BLaER1 (cell line): ENCODE results near the gene DLGAP1.
"Not testable (repeated sequence)": the region's sequence is repeated elsewhere in the genome, so short reads cannot be mapped to it uniquely, and the experiment has no call there.

ENCODE experiments used
- H3K27ac ChIP-seq: shearing (Covaris generic); formaldehyde crosslinking; 2 replicates; pipeline ENCODE4 v1.8.1; 2022
- H3K27me3 ChIP-seq: shearing (Covaris generic); formaldehyde crosslinking; 2 replicates; pipeline ENCODE4 v1.8.1; 2022
- H3K36me3 ChIP-seq: shearing (Covaris generic); formaldehyde crosslinking; 2 replicates; pipeline ENCODE4 v1.8.1; 2022
- H3K4me1 ChIP-seq: shearing (Covaris generic); formaldehyde crosslinking; 2 replicates; pipeline ENCODE4 v1.8.1; 2022
- H3K4me2 ChIP-seq: shearing (Covaris generic); formaldehyde crosslinking; 2 replicates; pipeline ENCODE4 v1.8.1; 2022
- H3K4me3 ChIP-seq: shearing (Covaris generic); formaldehyde crosslinking; 2 replicates; pipeline ENCODE4 v1.8.1; 2022
- H3K9ac ChIP-seq: shearing (Covaris generic); formaldehyde crosslinking; 2 replicates; pipeline ENCODE4 v1.8.1; 2022
- H3K9me3 ChIP-seq: shearing (Covaris generic); formaldehyde crosslinking; 2 replicates; pipeline ENCODE4 v1.8.1; 2022
- H4K20me1 ChIP-seq: shearing (Covaris generic); formaldehyde crosslinking; 2 replicates; pipeline ENCODE4 v1.8.1; 2022
- Cebpa-rat ChIP-seq: shearing (Covaris generic); IDR thresholded peaks from 2 replicates; pipeline ENCODE4 v1.8.1; 2022

The DLGAP1 gene

DNA sequence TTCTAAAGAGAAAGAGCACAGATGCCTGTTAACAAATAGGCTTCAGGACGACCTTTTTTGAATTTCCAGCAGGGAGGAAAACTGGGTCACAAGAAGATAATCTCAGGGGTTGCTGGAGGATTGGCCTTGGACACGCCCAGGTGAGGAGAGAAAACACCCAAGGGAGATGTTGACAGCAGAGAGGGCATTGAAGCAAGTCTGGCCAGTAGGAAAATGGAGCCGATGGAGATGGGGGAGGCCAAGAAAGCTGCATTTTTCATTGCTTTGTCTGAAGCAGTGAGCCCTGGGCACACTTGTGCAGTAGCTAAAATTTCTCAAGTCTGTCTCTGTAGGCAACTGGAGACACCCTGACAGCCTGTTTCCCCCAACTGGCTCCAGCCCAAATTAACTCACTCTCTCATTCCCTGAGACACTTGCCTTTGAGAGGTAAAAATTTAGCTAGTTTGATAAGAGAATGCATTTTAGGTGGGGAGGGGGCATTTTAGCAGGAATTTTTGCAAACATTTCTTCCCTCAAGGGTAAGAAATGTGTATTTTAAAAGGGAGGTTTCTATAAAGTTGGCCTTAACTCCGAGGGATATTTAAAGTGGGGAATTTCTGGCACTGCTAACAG, 839.6 kb downstream of the DLGAP1 start:
- peaks cover 6% of the 10 kb centered on the region for H3K4me1 ChIP-seq
- H3K27ac ChIP-seq, result no peak overlapping the region
- H3K9me3 ChIP-seq, result no peaks in the 10 kb centered on the region
- H3K4me2 ChIP-seq, result peak overlapping the region; percentile 27; the same call in 1 of the 2 replicates
- no peak for TF ChIP-seq Cebpa-rat
- no peak overlapping the region for H3K4me3 ChIP-seq
- no peaks in the 10 kb centered on the region for H4K20me1 ChIP-seq
- no peaks in the 10 kb centered on the region for H3K36me3 ChIP-seq
- no peak overlapping the region for H3K9ac ChIP-seq
- no peaks in the 10 kb centered on the region for H3K27me3 ChIP-seq

DNA sequence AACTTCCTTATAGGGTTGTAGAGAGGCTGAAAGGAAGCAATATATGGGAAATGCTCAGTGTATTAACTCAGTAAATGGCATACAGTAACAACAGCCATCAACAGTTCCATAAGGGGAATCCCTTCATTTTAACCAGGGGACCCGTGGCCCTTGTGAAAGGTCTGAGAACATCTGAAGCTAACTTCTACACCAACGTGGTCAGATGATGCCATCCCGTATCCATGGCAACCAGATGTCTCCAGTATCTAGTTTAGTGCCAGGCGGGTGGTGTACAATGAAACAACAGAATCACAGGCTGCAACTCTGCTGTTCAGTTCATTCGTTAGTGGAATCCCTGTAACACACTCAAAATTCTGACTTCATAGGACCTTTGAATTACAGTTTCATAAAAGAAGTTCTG, 842.8 kb downstream of the DLGAP1 start:
- Histone ChIP-seq H3K4me1 (peaks cover 6% of the 10 kb centered on the region), H3K36me3 (no peaks in the 10 kb centered on the region), H3K9ac (no peak overlapping the region), H3K27ac (no peak overlapping the region), H3K4me2 (no peak overlapping the region), H3K9me3 (no peaks in the 10 kb centered on the region), H3K4me3 (no peak overlapping the region), H4K20me1 (no peaks in the 10 kb centered on the region), H3K27me3 (no peaks in the 10 kb centered on the region)
- TF ChIP-seq Cebpa-rat, result no peak

DNA sequence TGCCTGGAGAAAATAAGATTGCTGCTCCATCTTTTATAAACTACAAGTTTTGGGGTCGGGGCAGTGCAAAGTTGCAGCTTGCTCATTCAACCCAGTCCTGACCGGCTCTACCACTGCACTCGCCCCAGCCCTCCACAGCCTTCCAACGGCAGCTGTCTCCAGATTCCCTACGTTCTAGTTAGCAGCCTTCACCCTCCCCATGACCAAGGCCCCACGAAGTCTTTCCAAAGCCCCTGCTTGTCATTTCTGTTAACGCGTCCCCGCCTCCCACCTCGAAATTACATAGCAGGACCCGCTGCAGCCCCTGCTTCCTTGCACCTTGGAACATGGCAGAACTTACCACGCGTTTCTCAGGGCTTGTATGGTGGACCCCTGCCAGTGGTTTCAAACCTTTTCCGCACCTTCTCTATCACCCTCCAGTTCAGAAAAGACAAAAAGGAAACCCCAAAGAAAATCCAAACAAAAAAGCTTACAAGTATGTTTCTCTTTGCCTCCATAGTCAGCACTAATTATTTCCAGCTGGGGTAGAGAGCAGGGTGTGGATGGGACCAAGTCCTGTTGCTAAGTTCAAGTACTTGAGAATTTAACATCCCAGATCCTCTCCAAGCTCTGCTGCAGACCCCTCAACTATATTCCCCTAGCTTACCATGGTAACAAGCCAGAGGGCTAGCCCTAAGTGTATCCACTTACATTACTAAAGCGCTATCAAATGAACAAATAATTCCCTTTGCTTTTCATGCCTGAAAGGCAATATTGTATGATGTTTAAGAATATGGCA, 843.6 kb downstream of the DLGAP1 start:
- Histone ChIP-seq H3K9ac (no peak overlapping the region), H4K20me1 (no peaks in the 10 kb centered on the region), H3K27ac (no peak overlapping the region), H3K27me3 (no peaks in the 10 kb centered on the region), H3K36me3 (no peaks in the 10 kb centered on the region), H3K4me1 (peaks cover 6% of the 10 kb centered on the region), H3K4me3 (no peak overlapping the region), H3K9me3 (no peaks in the 10 kb centered on the region), H3K4me2 (no peak overlapping the region)
- TF ChIP-seq Cebpa-rat, result no peak

DNA sequence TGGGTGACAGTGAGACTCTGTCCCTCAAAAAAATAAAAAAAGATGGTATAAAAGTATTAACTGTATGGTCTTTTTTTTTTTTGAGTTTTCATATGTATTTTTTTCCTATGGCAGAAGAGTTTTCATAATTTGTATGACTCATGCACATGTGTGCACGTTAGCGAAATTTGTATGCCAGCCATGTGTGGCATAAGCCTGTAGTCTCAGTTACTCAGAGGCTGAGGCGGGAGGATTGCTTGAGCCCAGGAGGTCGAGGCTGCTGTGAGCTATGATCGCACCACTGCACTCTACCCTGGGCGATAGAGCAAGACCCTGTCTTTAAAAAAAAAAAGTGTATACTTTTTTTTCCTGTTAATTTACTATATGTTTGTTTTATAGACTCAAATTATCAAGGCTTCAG, 844.3 kb downstream of the DLGAP1 start:
- no peaks in the 10 kb centered on the region for H3K36me3 ChIP-seq
- no peak for TF ChIP-seq Cebpa-rat

DNA sequence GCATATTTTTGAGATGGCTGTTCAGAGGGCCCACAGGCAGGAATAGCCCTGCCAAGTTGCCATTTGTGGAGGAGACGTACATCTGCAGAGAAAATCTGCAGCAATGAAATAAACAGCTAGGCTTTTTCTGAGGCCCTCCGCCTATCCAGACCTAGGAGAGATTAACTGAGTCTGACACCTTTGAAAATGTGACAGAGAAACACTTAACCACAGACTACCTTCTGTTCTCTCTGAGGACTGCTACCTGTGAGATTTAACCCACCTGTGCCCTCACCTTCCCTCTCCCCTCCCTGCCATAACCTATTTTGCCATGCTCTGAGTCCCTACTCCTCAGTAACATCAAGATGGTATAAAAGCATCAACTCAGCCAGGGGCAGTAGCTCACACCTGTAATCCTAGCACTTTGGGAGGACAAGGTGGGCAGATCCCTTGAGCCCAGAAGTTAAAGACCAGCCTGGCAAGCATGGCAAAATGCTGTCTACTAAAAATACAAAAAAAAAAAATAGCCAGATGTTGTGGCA, 844.9 kb downstream of the DLGAP1 start:
- Histone ChIP-seq H3K4me1 (peaks cover 14% of the 10 kb centered on the region), H3K27ac (no peak overlapping the region), H3K27me3 (no peaks in the 10 kb centered on the region), H4K20me1 (no peaks in the 10 kb centered on the region), H3K4me2 (no peak overlapping the region), H3K36me3 (no peaks in the 10 kb centered on the region), H3K9ac (no peak overlapping the region), H3K4me3 (no peak overlapping the region), H3K9me3 (no peaks in the 10 kb centered on the region)
- TF ChIP-seq Cebpa-rat, result no peak

More for the DNA sequence above, 844.3 kb downstream of the DLGAP1 start:
- Histone ChIP-seq H3K27me3 (no peaks in the 10 kb centered on the region), H3K9ac (no peak overlapping the region), H3K9me3 (no peaks in the 10 kb centered on the region), H4K20me1 (no peaks in the 10 kb centered on the region), H3K4me1 (peaks cover 13% of the 10 kb centered on the region), H3K4me3 (no peak overlapping the region), H3K4me2 (no peak overlapping the region), H3K27ac (no peak overlapping the region)

DNA sequence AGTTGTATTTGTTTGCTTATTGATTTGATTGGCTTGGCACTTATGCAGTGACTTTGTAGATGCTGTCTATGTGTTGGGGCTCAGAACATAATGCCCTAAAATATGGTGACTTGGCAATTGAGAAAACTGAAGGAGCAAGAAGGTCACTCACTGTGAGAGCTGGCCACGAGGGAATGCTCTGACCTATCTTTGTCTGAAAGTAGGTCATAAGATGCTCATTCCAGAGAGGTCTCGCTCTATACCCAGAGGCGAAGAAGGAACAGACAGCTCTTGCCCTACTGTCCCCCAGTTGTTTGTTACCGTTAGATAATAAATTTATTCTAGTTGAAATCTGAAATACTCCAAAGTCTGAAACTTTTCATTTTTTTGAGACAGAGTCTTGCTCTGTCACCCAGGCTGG, 846.6 kb downstream of the DLGAP1 start:
- H3K27me3 ChIP-seq, result peaks cover 8% of the 10 kb centered on the region
- H3K4me1 ChIP-seq, result peaks cover 30% of the 10 kb centered on the region
- no peaks in the 10 kb centered on the region for H3K9me3 ChIP-seq
- H4K20me1 ChIP-seq, result no peaks in the 10 kb centered on the region
- H3K27ac ChIP-seq, result no peak overlapping the region
- no peaks in the 10 kb centered on the region for H3K36me3 ChIP-seq
- no peak overlapping the region for H3K4me3 ChIP-seq
- no peak overlapping the region for H3K4me2 ChIP-seq
- H3K9ac ChIP-seq, result no peak overlapping the region
- no peak for TF ChIP-seq Cebpa-rat

DNA sequence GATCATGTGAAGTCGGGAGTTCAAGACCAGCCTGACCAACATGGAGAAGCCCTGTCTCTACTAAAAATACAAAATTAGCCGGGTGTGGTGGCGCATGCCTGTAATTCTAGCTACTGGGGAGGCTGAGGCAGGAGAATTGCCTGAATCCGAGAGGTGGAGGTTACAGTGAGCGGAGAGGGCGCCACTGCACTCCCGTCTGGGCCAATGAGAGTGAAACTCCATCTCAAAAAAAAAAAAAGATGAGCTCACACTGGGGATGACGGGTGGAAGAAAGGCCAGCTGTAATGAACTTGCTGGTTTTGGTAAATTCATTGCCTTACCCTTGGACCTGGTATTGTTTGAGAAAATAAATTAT, 847.0 kb downstream of the DLGAP1 start:
- not testable (repeated sequence) for H3K27ac ChIP-seq, H3K36me3 ChIP-seq, H3K9ac ChIP-seq, H4K20me1 ChIP-seq, H3K9me3 ChIP-seq, H3K4me2 ChIP-seq, H3K4me3 ChIP-seq
- Histone ChIP-seq H3K4me1 (peaks cover 34% of the 10 kb centered on the region), H3K27me3 (peaks cover 11% of the 10 kb centered on the region)

DNA sequence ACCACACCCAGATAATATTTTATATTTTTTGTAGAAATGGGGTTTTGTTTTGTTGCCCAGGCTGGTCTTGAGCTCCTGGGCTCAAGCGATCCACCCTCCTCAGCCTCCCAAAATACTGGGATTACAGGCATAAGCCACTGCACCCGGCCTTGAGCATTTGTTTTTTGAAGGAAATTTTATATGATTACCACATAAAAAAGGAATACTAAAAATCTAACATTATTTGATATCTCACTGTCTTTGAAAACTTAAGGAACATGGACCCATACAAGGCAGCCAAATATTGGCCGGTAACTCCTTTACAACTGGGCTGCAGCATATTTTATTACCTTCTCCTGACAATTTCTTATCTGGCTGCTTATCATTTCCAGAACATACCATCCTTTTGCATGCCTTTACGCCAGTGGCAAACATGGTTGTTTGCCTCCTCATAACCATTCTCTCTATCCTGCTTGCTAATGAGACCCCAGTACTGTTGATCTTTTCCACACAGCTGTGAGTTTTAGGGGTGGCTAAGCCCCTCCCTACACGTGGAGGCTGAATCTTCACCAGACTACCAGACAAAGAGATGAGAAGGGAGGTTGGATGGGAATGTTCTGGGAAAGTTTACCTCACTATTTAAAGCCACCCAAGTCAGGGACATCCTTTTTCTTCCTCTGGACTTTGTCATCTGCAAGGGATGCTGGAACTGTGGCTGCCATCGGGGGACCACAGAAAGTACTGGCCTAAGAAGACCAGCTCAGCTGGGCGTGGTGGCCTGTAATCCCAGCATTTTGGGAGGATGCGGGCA, 847.6 kb downstream of the DLGAP1 start:
- H4K20me1 ChIP-seq, result no peaks in the 10 kb centered on the region
- peaks cover 16% of the 10 kb centered on the region for H3K27me3 ChIP-seq
- no peak overlapping the region for H3K4me2 ChIP-seq
- H3K4me3 ChIP-seq, result no peak overlapping the region
- H3K9me3 ChIP-seq, result no peaks in the 10 kb centered on the region
- no peak overlapping the region for H3K9ac ChIP-seq
- H3K27ac ChIP-seq, result no peak overlapping the region
- H3K4me1 ChIP-seq, result peaks cover 39% of the 10 kb centered on the region
- no peaks in the 10 kb centered on the region for H3K36me3 ChIP-seq
- no peak for TF ChIP-seq Cebpa-rat

DNA sequence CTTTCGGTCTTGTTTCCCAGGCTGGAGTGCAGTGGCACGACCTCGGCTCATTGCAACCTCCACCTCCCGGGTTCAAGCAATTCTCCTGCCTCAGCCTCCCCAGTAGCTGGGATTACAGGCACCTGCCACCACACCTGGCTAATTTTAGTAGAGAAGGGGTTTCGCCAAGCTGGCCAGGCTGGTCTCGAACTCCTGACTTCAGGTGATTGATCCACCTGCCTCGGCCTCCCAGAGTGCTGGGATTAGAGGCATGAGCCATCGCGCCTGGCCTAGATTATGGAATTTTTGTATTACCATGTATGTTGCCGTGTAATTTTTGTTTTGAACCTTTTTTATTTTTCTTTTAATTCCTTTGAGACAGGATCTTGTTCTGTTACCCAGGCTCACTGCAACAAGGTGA, 848.2 kb downstream of the DLGAP1 start:
- not testable (repeated sequence) for H3K36me3 ChIP-seq, H3K4me3 ChIP-seq, H4K20me1 ChIP-seq, H3K27ac ChIP-seq, H3K9me3 ChIP-seq, H3K4me2 ChIP-seq, H3K9ac ChIP-seq
- Histone ChIP-seq H3K27me3 (peaks cover 16% of the 10 kb centered on the region), H3K4me1 (peaks cover 39% of the 10 kb centered on the region)

DNA sequence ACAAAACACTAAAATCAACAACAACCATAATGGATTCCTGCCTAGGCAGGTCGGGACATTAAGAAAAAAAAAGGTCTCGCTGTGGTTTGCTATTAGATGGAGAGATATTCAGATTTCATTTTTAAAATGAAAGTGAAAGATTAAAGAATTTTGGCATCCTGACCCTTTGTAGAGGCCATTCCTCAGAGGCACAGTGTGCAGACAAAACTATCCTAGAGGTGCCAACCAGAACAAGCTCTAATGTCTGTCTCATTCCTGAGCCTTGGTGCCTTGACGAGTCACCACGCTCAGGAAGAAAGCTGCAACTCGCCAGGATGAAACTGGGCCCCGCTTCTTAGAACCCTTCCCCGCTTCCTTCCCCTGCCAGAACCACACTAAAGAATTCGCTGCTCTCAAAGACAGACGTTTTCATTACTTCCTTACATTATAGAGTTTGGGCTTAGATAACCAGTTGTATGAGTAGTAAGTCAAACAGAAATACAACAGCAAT, 849.1 kb downstream of the DLGAP1 start:
- peak overlapping the region; percentile 87 for H3K4me2 ChIP-seq

More for the DNA sequence above, 849.1 kb downstream of the DLGAP1 start:
- H3K4me1 ChIP-seq, result peaks cover 39% of the 10 kb centered on the region
- no peaks in the 10 kb centered on the region for H3K36me3 ChIP-seq
- peak overlapping the region; percentile 66 for H3K9ac ChIP-seq
- H3K9me3 ChIP-seq, result no peaks in the 10 kb centered on the region
- H3K4me3 ChIP-seq, result peak overlapping the region; percentile 54
- no peak for TF ChIP-seq Cebpa-rat
- H3K27me3 ChIP-seq, result peaks cover 16% of the 10 kb centered on the region
- H3K27ac ChIP-seq, result peak overlapping the region; percentile 35; the same call in 1 of the 2 replicates
- no peaks in the 10 kb centered on the region for H4K20me1 ChIP-seq
